ENCODE results near the gene CAPN2. TPM values are rescaled to one million over a fixed set of nuclear protein-coding genes. Genes with fewer than 3 reads are reported as not detected.

Gene CAPN2
- total RNA-seq, 2 donors from 2014 or later = 42.8 to 73.0 TPM

GRCh38 chr1:223709598-223709997, 2.7 kb upstream of the CAPN2 start:
- H3K27ac Mint-ChIP-seq = no peak overlapping the region
- ATAC-seq (replicated peaks) = no peak
- peaks cover 18% of the 10 kb centered on the region for H3K4me1 Mint-ChIP-seq
- no peaks in the 10 kb centered on the region for H3K9me3 Mint-ChIP-seq
- no peaks in the 10 kb centered on the region for H3K27me3 Mint-ChIP-seq
- no peaks in the 10 kb centered on the region for H3K36me3 Mint-ChIP-seq (ENCODE audit: low read depth)
- H3K4me3 Mint-ChIP-seq = no peak overlapping the region

- H3K27me3 Mint-ChIP-seq = no peaks in the 10 kb centered on the region
- no peak for ATAC-seq (replicated peaks)
- no peaks in the 10 kb centered on the region for H3K9me3 Mint-ChIP-seq
- H3K27ac Mint-ChIP-seq = no peak overlapping the region
- peaks cover 27% of the 10 kb centered on the region for H3K4me1 Mint-ChIP-seq
- H3K4me3 Mint-ChIP-seq = no peak overlapping the region
- H3K36me3 Mint-ChIP-seq (ENCODE audit: low read depth) = no peaks in the 10 kb centered on the region
Measured at GRCh38 chr1:223710179-223711133, 1.9 kb upstream of the CAPN2 start.

- Mint-ChIP-seq H3K27me3 (no peaks in the 10 kb centered on the region), H3K36me3 (ENCODE audit: low read depth) (no peaks in the 10 kb centered on the region), H3K9me3 (no peaks in the 10 kb centered on the region), H3K4me1 (peaks cover 33% of the 10 kb centered on the region), H3K4me3 (no peak overlapping the region), H3K27ac (no peak overlapping the region)
- ATAC-seq (replicated peaks) = no peak
Measured at GRCh38 chr1:223711173-223711572, 1.2 kb upstream of the CAPN2 start.

GRCh38 chr1:223711747-223712193, 569 bp upstream of the CAPN2 start:
- H3K27ac Mint-ChIP-seq = no peak overlapping the region
- H3K27me3 Mint-ChIP-seq = no peaks in the 10 kb centered on the region
- peaks cover 39% of the 10 kb centered on the region for H3K4me1 Mint-ChIP-seq
- peak overlapping the region; percentile 65 for H3K4me3 Mint-ChIP-seq
- H3K36me3 Mint-ChIP-seq (ENCODE audit: low read depth) = peaks cover under 1% of the 10 kb centered on the region
- no peak for ATAC-seq (replicated peaks)
- H3K9me3 Mint-ChIP-seq = no peaks in the 10 kb centered on the region

DNA sequence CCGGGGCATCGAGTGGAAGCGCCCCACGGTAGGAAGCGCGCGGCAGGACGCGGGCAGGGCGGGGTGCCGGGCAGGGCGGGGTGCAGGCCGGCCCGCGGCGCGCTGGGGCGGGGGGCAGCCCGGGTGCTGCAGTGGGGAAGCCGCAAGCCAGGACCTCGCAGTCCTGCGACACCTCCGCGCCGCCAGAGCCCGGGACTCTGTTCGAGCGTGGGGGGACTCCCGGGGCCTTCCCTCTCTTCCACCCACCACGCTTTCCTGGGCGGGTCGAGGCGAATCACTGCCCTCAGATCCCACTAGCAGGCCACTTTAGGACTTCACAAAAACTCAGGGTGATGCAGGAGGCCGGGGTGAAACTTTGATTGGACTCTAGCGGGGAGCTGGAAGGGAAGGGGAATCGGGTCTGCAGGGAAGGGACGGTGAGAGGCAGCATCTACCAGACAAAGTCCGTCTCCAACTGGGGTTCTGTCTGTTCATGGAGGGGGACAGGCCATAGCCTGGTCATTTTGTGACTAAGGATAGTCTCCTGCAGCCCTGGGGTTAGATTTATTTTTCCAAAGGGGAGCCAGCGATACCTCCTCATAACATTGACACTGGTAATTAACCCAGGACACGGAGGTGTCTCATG, 623 bp downstream of the CAPN2 start:
- ATAC-seq (replicated peaks) = peak; percentile 45
- H3K36me3 Mint-ChIP-seq (ENCODE audit: low read depth) = peaks cover 7% of the 10 kb centered on the region
- H3K4me1 Mint-ChIP-seq = peaks cover 37% of the 10 kb centered on the region
- H3K4me3 Mint-ChIP-seq = peak overlapping the region; percentile 69
- no peaks in the 10 kb centered on the region for H3K9me3 Mint-ChIP-seq
- no peaks in the 10 kb centered on the region for H3K27me3 Mint-ChIP-seq
- peak overlapping the region; percentile 39 for H3K27ac Mint-ChIP-seq

DNA sequence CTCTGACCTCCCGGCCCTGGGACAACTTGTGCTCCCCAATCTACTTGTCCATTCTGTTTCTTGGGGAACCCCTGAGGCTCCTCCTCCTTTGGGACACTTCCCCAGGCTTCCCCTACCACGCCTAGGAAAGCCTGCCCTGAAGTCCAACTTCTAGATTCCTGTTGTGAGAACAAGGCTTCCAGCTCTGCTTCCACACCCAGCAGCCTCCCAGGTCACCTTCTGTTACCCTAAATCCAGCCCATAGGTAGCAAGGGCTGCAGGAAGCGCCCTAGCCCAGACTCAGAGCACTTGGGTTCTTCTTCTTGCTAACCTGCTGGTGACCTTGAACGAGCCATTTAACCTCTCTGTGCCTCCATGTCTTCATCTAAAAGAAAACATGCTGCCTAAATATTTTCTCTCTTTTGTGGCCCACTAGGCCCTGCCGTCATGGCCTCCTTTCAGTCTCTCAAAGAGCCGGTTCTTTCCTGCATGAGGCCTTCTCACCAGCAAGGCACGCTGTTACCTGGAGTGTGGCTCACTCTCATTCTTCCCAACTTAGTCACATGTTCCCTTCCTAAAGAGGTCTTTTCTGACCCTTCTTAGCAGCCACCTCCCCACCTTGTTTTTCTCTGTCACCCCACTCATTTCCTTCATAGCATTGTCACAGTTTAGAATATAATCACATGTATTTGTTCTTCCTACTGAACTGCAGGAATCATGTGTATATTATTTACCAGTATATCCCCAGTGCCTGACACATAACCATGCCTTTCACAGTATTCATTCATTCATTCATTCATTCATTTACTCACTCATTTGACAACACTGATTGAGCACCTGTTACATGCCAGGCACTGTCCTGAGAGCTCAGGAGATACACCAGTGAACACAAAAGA, 1.4 kb downstream of the CAPN2 start:
- peak overlapping the region; percentile 39 for H3K27ac Mint-ChIP-seq
- peaks cover 14% of the 10 kb centered on the region for H3K36me3 Mint-ChIP-seq (ENCODE audit: low read depth)
- ATAC-seq (replicated peaks) = peak; percentile 4
- no peaks in the 10 kb centered on the region for H3K27me3 Mint-ChIP-seq
- H3K9me3 Mint-ChIP-seq = no peaks in the 10 kb centered on the region
- peaks cover 36% of the 10 kb centered on the region for H3K4me1 Mint-ChIP-seq
- peak overlapping the region; percentile 69 for H3K4me3 Mint-ChIP-seq

- Mint-ChIP-seq H3K27me3 (no peaks in the 10 kb centered on the region), H3K4me1 (peaks cover 36% of the 10 kb centered on the region), H3K4me3 (peak overlapping the region; percentile 69), H3K36me3 (ENCODE audit: low read depth) (peaks cover 20% of the 10 kb centered on the region), H3K27ac (peak overlapping the region; percentile 81), H3K9me3 (no peaks in the 10 kb centered on the region)
- ATAC-seq (replicated peaks) = no peak
Measured at GRCh38 chr1:223714421-223714724, 2.0 kb downstream of the CAPN2 start.

- Mint-ChIP-seq H3K36me3 (ENCODE audit: low read depth) (peaks cover 26% of the 10 kb centered on the region), H3K4me1 (peaks cover 36% of the 10 kb centered on the region), H3K27me3 (no peaks in the 10 kb centered on the region), H3K9me3 (no peaks in the 10 kb centered on the region), H3K4me3 (peak overlapping the region; percentile 69), H3K27ac (peak overlapping the region; percentile 81)
- ATAC-seq (replicated peaks) = no peak
Measured at GRCh38 chr1:223714849-223715603, 2.7 kb downstream of the CAPN2 start.

- Mint-ChIP-seq H3K9me3 (no peaks in the 10 kb centered on the region), H3K27ac (peak overlapping the region; percentile 81), H3K27me3 (no peaks in the 10 kb centered on the region), H3K4me3 (peak overlapping the region; percentile 69), H3K36me3 (ENCODE audit: low read depth) (peaks cover 33% of the 10 kb centered on the region), H3K4me1 (peaks cover 37% of the 10 kb centered on the region)
- peak; percentile 4 for ATAC-seq (replicated peaks)
Measured at GRCh38 chr1:223715604-223716172, 3.3 kb downstream of the CAPN2 start.

GRCh38 chr1:223716302-223716862, 4.0 kb downstream of the CAPN2 start:
- Mint-ChIP-seq H3K36me3 (ENCODE audit: low read depth) (peaks cover 39% of the 10 kb centered on the region), H3K4me3 (peak overlapping the region; percentile 69), H3K4me1 (peaks cover 41% of the 10 kb centered on the region), H3K27me3 (no peaks in the 10 kb centered on the region), H3K9me3 (no peaks in the 10 kb centered on the region), H3K27ac (peak overlapping the region; percentile 81)
- ATAC-seq (replicated peaks) = peak; percentile 33

DNA sequence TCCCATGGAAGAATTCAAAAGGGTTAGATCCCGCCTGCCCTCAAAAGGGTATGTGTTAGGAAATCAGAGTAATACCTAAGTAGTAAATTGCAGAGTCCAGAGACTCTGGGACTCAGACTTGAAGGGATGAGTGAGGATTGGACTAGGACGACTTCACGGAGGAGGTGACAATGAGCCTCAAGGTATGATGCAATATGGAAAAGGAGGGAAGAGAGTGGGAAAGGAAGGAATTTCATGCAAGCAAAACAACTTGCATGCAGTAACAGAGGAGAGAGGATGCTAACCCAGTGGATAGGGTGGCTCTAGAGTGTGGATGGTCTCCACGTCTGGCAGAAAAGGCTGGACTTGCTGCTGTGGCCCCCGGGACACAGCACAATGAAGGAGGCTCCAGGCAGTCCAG, 4.8 kb downstream of the CAPN2 start:
- H3K4me1 Mint-ChIP-seq = peaks cover 47% of the 10 kb centered on the region
- H3K27me3 Mint-ChIP-seq = no peaks in the 10 kb centered on the region
- H3K4me3 Mint-ChIP-seq = peak overlapping the region; percentile 69
- ATAC-seq (replicated peaks) = no peak
- peak overlapping the region; percentile 81 for H3K27ac Mint-ChIP-seq
- H3K9me3 Mint-ChIP-seq = no peaks in the 10 kb centered on the region
- peaks cover 46% of the 10 kb centered on the region for H3K36me3 Mint-ChIP-seq (ENCODE audit: low read depth)

GRCh38 chr1:223717695-223718363, 5.5 kb downstream of the CAPN2 start:
- Mint-ChIP-seq H3K36me3 (ENCODE audit: low read depth) (peaks cover 46% of the 10 kb centered on the region), H3K4me3 (peak overlapping the region; percentile 69), H3K27me3 (no peaks in the 10 kb centered on the region), H3K27ac (no peak overlapping the region), H3K9me3 (no peaks in the 10 kb centered on the region), H3K4me1 (peaks cover 47% of the 10 kb centered on the region)
- peak; percentile 68 for ATAC-seq (replicated peaks)

DNA sequence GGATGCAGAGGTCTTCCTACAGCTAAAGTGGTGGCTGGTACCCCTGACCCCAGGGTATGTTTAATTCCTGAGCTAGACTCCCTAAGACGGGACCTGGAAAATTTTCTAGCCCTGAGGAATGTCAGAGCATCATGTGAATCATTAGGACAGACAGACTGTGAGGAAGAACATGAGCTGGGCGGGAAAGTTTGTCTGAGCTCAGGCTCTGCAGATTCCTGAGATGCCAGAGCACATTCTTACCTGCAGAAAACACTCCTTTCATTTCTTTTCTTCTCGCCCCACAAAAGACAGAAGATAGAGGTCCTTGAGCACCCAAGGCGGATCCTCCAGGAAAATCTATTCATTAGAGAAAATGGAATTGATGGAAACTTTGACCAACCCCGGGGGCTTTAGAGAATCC, 6.5 kb downstream of the CAPN2 start:
- no peaks in the 10 kb centered on the region for H3K9me3 Mint-ChIP-seq
- H3K4me1 Mint-ChIP-seq = peaks cover 50% of the 10 kb centered on the region
- ATAC-seq (replicated peaks) = no peak
- H3K27ac Mint-ChIP-seq = no peak overlapping the region
- no peak overlapping the region for H3K4me3 Mint-ChIP-seq
- H3K36me3 Mint-ChIP-seq (ENCODE audit: low read depth) = peaks cover 51% of the 10 kb centered on the region
- no peaks in the 10 kb centered on the region for H3K27me3 Mint-ChIP-seq
